HG02798 (cell line): ENCODE results near the gene MICAL2.

Experiments
- ATAC-seq: cut with Tn5 transposase; IDR thresholded peaks from one replicate; pipeline ENCODE4 v1.9.1; 2021; ENCODE audit warnings: mild to moderate bottlenecking; ENCODE audit not compliant: unreplicated experiment, poor library complexity

MICAL2 gene

DNA sequence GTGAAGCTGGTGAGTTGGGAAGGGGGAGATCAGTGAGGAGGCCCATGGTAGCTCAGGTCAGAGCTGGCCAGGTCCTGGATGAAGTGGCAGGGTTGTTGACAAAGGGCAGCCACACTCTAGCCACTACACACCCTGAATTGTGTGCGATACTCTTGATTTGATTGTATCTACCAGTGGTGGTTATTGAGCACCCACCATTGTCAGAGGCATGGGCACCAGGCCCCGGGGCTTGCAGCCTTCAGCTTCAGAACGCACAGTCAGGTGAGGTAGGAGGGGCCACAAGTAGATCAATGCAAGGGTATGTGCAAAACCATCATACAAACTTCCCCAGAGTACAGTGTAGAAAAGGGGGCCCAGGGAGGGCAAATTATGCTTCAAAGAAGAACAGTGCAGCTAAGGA is 38.1 kb downstream of the MICAL2 start:
- no peak for ATAC-seq

DNA sequence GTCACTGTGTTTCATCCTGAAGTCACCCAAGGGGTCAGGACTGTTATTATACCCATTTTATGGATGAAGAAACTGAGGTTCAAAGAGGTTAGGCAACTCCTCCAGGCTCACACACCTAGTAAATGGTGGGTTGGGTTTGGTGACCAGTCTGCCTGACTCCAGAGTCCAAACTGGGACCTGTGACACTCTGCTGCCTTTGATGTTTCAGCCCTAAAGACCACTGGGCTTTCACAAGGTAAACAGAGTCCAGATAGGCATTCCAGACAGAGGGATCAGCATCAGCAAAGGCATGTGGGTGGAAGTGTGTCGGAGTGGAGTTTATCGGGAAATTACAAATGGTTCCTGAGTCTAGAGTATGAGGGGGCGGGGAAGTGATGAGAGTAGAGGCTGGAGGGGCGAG is 38.5 kb downstream of the MICAL2 start:
- ATAC-seq = no peak

GRCh38 chr11:12149672-12150225 is 39.4 kb downstream of the MICAL2 start:
- ATAC-seq = peak; percentile 60

- no peak for ATAC-seq
Measured at GRCh38 chr11:12150831-12151382, 40.5 kb downstream of the MICAL2 start.

- no peak for ATAC-seq
Measured at GRCh38 chr11:12152321-12152720, 41.9 kb downstream of the MICAL2 start.

GRCh38 chr11:12154871-12155668 is 44.7 kb downstream of the MICAL2 start:
- ATAC-seq = no peak

- ATAC-seq = no peak
Measured at GRCh38 chr11:12155696-12156095, 45.3 kb downstream of the MICAL2 start.

- ATAC-seq = no peak
Measured at GRCh38 chr11:12156301-12157140, 46.1 kb downstream of the MICAL2 start.

DNA sequence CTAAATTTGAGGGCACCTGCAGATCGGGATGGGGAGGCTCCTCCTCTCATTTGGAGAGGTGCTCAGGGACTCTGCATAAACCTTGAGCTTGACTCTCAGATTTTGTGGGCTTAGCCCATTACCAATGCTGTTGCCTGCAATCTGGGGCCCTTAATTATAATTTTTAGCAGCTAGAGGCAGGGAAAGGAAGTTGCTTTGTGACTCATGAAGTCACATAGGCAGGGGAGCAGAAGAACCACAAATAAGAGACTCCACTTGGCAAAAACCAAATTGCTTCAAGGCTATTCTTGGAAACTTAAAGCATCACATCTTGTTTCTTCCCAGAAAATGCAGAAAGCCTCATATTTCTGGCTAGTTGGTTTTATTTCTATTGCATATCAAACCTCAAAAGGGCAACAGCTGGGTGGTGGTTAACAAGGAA is 46.9 kb downstream of the MICAL2 start:
- no peak for ATAC-seq

- ATAC-seq = no peak
Measured at GRCh38 chr11:12158909-12159308, 48.5 kb downstream of the MICAL2 start.

- ATAC-seq = no peak
Measured at GRCh38 chr11:12159351-12160099, 49.1 kb downstream of the MICAL2 start.

DNA sequence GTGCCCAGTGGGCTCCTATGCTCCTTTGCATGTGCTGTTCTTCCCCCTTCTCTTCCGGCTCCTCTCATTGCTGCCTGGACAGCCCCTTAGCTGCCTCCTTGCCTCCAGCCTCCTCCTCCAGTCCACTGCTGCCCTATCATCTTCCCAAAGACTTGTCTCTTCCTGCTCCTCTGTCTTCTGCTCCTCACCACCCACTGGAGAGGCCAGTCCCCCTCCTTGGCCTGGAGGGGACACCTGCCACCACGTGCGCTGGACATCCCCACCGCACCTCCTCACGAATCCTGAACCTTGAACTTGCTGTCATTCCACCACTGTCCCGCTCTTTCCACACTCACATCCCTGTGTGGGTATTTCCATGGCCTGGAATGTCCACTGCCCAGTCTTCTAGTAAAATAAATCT is 49.8 kb downstream of the MICAL2 start:
- ATAC-seq = no peak

GRCh38 chr11:12160680-12161079 is 50.3 kb downstream of the MICAL2 start:
- ATAC-seq = no peak

GRCh38 chr11:12161137-12161536 is 50.7 kb downstream of the MICAL2 start:
- no peak for ATAC-seq

DNA sequence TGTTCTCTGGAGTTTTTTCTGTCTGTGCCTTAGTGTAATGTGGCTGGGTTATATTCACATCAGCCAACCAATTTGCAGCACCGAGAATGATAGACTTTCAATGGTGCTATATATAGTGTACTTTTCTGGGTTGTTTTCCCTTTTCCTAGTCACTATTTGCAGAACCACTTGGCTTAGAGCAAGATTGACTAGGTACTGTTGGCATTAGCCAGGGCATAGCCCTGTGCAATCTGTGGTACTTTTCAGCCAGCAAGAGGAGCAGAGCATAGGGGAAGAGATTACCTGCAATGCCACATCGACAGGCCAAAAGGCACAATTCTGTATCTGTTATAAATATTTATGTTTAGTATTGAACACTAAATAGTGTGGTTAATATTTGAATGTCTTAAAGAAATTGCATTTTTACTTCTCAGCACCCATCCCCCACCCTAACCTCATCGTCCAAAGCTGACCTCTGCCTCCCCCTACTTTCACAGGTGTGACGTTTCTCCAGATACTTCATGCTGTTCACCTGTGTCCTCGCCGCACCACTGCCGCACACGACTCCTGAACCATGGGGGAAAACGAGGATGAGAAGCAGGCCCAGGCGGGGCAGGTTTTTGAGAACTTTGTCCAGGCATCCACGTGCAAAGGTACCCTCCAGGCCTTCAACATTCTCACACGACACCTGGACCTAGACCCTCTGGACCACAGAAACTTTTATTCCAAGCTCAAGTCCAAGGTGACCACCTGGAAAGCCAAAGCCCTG is 51.4 kb downstream of the MICAL2 start:
- ATAC-seq = no peak

DNA sequence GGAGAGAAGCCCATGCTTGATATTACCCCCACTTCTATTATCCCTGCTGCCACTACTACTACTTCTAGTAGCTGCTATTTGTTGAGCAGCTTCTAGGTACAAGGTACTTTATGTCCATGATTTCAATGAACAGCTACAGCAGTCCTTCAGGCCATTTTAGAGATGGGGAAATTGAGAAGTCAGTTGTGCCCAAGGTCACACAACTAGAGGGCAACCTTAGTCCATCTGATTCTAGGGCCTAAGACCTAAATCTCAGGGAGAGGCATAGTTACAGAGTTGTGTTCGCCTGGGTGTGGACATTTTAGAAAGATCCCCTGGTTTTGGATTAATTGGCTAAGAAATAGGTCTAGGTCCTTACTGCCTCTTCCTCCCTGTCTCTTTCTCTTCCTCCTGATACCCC is 52.3 kb downstream of the MICAL2 start:
- no peak for ATAC-seq

DNA sequence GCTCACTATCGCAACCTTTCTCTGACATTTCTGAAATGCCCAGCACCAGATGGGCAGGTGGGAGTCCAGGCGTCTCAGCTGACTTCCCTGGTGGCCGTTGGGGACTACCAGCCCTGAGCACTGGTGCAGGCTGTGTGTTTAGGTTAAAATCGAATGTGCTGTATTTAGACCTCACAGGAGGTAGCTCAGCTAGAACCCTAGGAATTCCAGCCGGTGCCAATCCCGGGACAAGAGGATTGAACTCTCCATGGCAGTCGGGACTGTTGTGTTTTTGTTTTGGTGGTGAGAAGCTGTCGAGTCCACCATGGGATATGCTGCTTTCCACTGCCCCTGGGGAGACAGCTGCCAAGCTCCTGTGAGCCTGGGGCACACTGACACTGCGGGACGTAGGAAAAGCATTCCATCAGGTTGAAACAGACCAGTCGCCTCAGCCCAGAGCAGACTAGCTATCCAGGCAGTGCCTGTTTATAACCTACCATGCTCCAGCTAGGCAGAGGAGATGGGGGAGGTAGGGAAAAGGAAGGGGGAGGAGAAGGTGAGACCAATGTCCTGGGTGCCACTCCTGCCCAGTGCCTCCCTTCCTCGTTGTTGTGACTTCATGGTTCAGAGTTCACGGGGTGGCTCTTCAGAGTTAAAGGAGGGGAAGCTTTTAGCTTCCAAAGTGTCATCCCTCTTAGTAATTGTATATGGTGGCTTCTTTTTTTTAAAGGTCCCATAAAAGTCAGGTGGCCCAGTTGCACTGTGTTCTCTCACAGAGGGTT is 53.0 kb downstream of the MICAL2 start:
- no peak for ATAC-seq

GRCh38 chr11:12164061-12165014 is 53.9 kb downstream of the MICAL2 start:
- ATAC-seq = no peak
